Stimulated activated CD8-positive, alpha-beta memory T cell treated with anti-CD3 and anti-CD28 coated beads, Interleukin-7, amount 100 ng/mL, for 48 hours (primary cell): Measurements from ENCODE around the gene PTX4.

ENCODE experiments used
- DNase-seq, 2 donors: peaks; one replicate each; pipeline ENCODE4 v3.0.0-alpha.2; 2020; ENCODE audit warnings: low read depth in 1 of 2; ENCODE audit errors: extremely low read depth in 1 of 2

The PTX4 gene, protein sequence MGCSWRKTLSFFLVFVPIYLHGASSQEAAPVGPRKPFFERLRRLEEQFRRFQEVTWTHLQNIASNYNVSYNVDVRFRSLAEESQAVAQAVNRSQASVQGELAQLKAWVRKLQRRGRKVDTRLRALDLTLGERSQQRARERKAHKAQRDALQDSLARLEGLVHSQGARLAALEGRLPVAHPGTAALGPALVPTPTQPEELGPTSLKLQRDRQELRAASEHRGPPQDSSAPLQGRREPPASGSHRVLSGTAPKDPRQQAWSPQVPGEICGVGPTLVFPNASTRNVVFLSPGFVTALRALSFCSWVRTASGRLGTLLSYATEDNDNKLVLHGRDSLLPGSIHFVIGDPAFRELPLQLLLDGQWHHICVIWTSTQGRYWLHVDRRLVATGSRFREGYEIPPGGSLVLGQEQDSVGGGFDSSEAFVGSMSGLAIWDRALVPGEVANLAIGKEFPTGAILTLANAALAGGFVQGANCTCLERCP

GRCh38 chr16:1488619-1489018 is at the start of gene PTX4:
PTX4 (minus strand) TSS chr16:1488944; CDS start chr16:1488909, 35 bp downstream.
- no peak for DNase-seq

DNA sequence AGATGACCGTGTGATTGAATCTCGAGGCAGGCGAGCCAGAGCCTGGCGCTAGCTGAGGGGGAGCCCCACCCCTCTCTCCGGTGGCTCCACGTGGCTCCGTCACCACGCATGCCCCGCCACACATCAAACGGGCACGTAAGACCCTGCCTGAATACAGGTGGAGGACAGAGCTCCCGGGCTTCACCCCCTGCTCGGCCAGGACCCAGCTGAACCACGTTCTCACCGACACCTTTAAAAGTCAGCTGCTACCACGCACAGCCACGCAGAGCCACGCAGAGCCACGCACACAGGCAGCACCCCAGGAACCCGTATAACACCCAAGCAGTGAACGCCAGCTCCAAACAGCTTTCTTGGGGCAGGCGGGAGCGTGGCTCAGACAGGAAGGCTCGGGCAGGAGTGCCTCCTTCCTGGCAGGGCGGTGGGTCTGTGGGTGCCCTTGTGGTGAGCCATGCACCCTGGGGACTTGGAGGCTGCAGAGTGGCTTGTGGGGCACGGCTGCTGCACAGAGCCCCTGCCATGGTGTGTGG is 49.1 kb upstream of the PTX4 start:
- no peak for DNase-seq

DNA sequence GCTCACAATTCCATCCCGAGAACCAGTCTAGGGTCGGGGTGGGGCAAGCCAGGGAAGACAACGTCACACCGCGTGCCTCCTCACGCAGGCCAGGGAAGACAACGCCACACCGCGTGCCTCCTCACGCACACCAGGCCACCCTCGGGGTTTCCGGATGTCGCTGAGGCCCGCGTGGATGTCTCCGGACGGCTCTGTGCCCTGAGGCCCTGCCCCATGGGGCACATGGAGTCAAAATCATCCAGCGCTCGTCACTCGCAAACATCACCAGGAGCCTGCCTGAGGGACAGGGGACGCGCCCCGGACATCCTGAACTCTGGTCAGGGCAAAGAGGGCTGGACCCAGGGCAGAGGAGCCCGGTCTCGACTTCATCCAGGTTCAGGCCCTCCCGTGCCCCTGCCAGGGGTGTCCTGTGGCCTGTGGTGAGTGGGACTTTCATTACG is 48.4 kb upstream of the PTX4 start:
- DNase-seq, result no peak

GRCh38 chr16:1536601-1537000 is 47.9 kb upstream of the PTX4 start:
- DNase-seq, result no peak

GRCh38 chr16:1535391-1536291 is 46.9 kb upstream of the PTX4 start:
- DNase-seq, result no peak

DNA sequence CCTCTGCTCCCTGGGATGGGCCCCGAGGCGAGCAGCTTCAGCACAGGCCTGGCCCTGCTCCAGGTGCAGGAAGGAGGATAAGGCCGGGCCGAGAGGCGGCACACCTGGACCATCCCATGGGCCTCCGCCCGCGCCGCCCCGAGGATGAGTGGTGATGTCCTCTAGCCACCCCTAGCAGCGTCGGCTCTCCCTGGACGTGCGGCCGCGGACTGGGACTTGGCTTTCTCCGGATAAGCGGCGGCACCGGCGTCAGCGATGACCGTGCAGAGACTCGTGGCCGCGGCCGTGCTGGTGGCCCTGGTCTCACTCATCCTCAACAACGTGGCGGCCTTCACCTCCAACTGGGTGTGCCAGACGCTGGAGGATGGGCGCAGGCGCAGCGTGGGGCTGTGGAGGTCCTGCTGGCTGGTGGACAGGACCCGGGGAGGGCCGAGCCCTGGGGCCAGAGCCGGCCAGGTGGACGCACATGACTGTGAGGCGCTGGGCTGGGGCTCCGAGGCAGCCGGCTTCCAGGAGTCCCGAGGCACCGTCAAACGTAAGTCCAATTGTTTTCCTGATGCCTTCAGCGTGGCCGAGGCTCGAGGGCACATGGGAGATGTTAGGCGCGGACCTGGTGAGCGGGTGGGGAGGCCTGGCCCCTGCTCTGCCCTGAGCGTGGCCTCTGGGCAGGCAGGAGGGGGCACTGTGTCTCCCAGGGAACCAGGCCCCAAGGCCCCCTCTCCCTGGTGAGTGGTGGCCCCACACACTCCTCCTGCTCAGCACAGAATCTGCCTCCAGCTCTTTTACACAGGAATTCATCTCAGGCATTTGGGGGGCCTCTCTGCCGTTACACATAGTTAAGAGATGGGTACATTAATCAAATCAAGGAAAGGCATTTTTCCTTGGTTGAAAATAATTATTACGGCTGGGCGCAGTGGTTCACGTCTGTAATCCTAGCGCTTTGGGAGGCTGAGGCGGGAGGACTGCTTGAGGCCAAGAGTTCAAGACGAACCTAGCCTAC is 45.6 kb upstream of the PTX4 start:
- DNase-seq, result no peak

DNA sequence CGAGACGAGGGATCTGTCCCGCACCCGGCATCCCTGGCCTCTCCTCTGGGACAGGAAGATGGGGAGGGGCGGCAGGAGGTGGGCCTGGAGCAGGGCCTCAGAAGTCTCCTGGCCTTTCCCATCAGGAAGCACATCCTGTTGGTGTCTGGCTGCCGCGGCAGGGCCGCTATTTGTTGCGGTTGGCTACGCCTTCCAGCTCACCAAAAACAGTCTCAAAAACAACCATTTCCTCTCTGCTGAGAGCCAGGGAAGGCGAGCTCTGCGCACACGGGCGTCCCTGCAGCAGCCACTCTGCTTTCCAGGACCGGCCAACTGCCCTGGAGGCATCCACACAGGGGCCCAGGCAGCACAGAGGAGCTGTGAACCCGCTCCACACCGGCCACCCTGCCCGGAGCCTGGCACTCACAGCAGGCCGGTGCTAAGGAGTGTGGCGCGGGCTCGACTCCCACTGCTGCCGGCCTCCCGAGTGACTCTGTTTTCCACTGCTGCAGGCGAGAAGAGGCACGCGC is 44.8 kb upstream of the PTX4 start, which contains the start of gene TMEM204:
Gene TMEM204, plus strand, starts transcription at position 224 of the 509 bp plus-strand sequence. CDS start 610 bp downstream, outside the sequence.
- DNase-seq, result no peak

- DNase-seq, result no peak
These were observed 44.0 kb upstream of the PTX4 start for GRCh38 chr16:1532771-1533170.

- DNase-seq, result no peak
These were observed 43.5 kb upstream of the PTX4 start for GRCh38 chr16:1532081-1532760.

- DNase-seq, result no peak
These were observed 42.8 kb upstream of the PTX4 start for GRCh38 chr16:1531638-1531910.

- DNase-seq, result no peak
These were observed 42.3 kb upstream of the PTX4 start for GRCh38 chr16:1530883-1531637.

DNA sequence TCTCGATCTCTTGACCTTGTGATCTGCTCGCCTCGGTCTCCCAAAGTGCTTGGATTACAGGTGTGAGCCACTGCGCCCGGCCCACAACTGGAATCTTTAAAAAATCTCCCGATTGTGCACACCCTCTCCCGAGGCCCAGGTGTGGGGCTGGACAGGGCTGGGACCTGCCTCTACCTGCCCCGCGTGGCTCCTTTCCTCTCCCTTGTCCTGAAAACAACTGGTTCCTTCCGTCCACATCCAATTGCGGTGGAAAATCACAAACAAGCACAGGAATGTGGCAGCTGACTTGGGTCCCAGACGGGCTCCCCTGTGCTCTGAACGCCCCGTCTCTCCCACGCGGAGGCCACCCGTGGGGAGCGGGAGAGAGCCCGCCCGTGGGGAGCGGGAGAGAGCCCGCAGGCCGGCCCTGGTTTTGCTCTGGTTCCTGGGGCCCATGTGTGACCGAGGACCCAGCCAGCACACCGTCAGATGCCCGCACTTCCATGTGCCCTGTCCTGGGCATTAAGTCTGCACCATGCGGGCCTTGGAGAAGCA is 41.7 kb upstream of the PTX4 start:
- no peak for DNase-seq

DNA sequence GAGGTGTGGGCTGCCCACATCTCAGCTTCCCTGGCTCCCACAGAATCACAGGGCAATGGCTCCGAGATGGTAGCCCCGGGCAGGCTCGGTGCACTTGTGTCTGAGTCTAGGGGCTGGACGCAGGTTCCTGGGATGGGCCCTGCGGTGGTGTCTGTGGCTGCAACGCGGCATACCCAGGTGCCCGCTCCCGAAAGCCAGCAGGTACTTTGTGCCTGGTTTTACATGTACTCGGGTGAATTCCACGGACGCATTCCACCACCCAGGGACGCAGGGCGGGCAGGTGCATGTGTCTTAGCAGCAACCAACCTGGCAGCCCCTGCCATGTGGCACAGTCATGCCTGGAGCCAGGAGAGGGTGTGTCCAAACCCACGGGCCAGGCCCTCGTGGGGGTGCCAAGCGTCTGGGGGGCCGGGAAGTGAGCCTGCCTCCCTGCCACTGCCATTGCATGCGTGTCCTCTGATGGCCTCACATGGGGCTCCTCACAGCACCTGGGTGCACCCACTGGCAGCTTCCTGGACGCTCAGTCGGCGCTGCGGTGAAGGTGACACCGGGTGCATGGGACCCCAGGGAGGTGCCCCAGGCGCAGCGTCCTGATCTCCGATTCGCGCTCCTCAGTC is 40.3 kb upstream of the PTX4 start:
- no peak for DNase-seq

DNA sequence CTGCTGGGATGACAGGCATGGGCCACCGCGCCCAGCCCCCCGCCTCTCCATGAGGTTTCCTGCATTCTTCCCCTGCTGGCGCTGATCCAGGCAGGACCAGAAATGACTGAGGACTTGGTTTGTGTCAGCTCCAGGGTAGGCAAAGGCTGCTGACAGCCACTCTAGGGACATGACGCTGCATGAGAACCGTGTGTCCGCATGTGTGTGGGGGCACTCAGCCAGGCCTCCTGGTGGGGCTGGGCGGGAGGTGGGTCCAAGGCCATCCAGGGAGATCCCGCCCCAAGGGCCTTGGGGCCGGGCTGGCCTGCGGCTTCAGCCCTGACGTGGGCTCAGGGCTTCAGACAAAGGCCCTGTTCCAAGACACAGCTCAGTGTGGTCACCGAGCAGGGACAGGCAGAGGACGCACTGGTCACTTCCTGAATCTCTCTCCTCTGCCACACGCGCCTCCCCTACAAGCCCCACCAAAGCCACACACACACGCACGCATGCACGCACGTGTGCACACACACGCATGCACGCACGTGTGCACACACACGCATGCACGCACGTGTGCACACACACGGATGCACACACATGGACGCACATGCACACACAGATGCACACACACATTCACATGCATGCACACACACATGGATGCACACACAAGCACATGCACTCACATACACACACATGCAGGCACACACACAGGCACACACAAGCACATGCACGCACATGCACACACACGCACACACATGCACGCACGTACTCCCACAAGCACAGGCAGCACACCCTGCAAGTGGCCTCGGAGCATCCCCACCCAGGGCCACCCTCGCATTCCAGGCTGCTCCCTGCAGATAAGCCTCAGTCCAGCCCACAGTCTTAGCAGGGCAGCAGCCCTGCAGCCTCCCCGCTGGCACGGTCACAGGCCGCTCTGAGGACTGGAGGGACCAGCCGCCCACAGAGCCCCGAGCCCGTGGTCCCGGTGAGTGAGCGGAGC is 39.4 kb upstream of the PTX4 start:
- no peak for DNase-seq

DNA sequence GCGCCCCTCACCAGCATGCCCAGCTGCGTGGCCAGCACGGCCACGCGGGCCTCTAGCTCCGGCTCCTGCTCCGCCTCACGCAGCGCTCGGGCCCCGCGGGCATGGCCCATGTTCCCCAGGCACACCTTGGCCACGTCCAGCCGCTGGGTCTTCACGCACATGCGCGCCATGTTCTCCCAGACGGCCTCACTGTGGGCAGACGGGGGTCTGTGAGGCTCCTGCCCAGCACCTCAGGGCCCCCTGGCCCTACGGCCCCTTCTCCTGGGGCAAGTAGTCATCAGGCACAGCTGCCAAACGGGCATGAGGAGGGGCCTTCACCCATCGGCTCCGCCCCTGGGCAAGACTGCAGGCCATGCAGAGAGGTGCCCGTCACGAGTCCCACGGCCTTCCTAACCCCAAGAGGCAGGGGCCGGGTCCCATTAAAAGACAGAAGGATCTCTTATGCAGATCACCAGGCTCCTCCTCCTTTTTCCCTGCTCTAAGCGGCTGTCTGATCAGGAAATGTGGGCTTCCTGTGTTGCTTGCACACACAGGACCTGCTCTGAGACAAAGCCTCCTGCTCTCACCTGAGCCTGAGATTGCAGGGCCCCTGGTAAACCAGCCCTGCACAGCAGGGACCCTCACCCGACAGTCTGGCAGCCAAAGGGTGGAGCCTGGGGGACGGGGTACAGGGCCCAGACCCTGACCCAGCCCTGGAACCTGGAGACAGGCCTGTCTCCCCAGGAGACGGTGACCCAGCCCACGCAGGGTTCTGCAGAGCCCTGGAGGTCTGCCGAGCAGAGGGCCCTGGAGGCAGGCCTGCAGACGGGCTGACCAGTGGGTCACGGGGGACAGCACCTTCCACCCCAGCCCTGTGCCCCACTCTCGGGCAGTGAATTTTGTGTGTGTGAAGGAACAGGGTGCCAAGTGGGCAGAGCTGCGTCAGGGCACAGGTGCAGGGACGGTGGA is 38.1 kb upstream of the PTX4 start:
- no peak for DNase-seq
